GM21576 (cell line): Measurements from ENCODE around the gene SHH.

Experiments used
- ATAC-seq: cut with Tn5 transposase; IDR thresholded peaks from one replicate; pipeline ENCODE4 v1.9.1; 2021; ENCODE audit warnings: mild to moderate bottlenecking, moderate library complexity; ENCODE audit not compliant: unreplicated experiment

SHH gene

DNA sequence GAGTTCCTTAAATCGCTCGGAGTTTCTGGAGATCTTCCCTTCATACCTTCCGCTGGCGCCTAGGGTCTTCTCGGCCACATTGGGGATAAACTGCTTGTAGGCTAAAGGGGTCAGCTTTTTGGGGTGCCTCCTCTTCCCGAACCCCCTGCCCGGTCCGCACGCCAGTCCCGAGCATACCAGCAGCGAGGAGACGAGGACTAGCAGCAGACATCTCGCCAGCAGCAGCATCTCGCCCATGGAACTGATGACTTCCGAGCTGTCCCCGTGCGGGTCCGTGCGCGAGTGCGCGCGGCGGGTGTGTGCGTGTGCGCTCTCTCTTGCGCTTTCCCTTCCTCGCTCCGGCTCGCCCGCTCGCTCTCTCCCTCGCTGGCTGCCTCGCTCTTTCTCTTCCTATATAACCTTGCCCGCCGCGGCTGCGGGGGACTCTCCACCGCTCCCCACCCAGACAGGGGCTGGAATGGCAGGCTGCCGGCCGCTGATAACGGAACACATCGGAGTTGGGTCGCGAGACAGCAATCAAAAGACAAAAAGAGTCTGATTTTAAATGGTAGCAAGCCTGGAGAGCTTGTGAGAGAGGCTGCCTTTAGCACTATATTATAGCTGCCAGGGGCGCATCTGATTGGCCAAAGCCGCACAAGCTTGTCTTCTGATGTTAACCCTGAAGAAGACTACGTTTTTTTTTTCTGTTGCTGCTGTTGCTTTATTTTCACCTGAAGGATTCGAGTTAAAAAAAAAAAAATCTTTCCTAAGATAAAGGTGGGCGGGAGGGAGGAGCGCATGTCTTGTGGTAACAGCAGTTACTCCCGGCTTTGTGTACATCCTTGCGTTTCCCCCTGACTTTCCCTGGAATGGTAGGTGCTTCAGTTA, at the start of gene SHH:
Gene SHH (minus strand): TSS at position 569 of the 867 bp plus-strand sequence. CDS start 341 bp downstream, at position 228.
- ATAC-seq: no peak

DNA sequence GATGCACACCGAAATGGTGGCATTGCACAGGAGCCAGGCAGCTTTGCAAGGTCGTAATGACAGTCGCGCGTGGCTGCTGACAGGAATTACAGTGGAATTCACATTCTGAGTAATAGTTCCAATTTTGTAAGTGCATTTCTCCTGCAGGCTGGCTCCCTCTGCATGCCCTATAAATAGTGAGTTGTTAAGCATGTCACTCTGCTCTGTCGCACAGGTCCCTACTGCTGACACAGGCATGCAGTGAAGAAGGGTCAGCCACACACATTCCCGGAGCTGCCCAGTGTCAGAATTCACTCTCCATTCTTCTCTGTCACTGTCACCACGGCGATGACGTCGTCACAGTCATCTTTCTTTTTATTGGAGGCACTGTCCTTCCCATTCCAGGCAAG, 49.2 kb upstream of the SHH start:
- no peak for ATAC-seq

DNA sequence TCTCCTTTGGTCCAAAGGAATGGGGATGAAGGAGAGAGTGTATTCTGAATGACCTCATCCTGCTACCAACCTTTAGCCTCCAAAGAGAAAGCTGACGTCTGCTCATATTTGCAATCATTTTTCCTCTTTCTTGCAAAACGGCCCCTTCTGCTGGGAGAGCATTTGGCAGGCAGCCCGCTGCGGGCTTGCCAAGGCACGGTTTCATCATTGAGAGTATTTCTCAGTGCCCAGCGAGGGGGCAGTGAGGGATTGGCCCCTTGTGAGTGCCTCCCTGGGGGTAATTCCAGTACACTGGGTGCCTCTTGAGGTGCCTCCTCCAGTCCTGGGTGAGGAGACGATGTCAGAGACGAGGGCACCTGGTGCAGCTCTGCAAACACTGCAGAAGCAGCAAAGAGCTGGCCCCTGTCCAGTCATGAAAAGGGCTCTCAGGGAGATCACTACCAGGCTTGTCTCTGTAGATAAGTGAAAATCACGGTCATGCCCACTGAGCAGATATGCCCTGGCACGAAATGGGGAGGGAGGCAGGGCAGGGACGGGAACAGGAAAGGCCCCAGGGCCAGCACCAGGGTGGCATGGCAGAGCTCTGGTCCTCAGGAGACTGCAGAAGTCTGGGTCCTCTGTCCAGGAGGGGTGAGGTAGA, 48.7 kb upstream of the SHH start:
- ATAC-seq: no peak

DNA sequence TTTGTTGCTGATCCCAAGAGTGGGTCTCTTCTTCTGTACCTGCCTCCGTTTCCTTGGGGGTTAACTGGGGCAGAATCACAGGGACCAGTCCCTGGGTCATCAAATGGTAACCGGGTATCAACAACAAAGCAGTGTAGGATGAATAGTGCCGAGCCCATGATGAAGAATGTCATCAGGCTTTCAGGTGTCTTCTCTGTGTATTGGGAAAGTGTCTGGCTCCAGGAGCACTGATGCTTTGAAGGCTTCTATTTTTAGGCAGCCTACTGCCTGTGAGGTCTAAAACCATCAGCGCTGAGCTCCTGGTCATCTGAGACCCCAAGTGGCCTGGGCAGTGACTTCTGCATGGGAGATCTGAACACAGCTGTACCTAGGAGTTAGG, 48.2 kb upstream of the SHH start:
- ATAC-seq: no peak

DNA sequence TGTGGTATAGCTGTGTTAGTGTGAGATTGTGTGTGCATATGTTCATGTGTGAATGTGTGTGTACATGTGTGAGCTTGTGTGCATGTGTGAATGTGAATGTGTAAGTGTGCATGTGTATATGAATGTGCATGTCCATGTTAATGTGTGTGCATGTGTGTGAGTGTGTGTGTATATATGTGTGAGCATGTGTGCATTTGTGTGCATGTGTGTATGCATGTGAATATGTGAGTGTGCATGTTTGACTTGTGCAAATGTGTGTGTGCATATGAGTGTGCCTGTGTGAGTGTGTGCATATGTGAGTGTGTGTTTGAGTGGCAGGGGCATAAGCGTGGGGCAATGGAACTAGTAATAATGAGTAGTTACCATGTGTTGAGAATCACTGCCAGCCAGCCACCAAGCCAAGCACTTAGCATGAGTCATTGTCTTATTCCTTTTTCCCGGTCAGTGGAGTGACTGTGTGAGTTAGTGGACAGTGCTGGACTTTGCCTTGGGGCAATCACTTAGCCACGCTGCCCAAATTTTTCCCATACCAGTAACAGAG, 46.3 kb upstream of the SHH start:
- no peak for ATAC-seq

DNA sequence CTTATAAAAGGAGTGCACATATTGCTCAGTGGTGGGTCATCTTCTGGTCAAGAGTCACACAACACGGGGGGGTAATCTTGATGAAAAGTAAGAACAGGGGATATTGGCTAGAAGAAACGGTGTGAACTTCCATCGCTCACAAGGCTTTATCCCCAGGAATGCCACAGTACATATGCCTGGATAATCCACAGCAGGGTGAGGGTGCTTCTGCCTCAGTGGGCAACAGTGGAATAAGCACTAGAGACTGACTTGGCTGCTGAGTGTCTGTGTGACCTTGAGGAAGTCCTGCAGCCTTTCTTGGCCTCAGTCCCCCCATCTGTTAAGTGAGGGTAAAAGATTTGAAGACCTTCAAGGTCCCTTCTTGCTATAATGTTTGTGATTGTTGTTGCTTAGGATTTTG, 44.9 kb upstream of the SHH start:
- no peak for ATAC-seq

DNA sequence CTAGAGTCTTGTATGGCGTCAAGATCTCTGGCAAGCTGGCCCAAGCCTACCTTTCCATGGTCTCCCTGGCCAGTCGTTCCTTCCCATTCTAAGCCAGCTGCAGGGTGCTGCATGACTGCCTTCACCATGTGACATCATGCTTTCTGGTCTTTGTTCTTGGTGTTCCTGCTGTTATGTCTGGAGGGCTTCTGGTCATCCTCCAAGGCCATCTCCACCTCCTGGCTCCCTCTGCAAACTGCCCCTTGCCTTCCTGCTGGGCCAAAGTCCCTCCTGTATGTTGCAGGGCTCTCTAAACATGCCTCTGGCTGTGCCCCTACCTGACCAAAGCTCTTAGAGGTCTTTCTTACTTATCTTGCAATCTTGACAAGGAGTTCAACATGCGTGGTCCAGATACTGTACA, 44.4 kb upstream of the SHH start:
- ATAC-seq: no peak

DNA sequence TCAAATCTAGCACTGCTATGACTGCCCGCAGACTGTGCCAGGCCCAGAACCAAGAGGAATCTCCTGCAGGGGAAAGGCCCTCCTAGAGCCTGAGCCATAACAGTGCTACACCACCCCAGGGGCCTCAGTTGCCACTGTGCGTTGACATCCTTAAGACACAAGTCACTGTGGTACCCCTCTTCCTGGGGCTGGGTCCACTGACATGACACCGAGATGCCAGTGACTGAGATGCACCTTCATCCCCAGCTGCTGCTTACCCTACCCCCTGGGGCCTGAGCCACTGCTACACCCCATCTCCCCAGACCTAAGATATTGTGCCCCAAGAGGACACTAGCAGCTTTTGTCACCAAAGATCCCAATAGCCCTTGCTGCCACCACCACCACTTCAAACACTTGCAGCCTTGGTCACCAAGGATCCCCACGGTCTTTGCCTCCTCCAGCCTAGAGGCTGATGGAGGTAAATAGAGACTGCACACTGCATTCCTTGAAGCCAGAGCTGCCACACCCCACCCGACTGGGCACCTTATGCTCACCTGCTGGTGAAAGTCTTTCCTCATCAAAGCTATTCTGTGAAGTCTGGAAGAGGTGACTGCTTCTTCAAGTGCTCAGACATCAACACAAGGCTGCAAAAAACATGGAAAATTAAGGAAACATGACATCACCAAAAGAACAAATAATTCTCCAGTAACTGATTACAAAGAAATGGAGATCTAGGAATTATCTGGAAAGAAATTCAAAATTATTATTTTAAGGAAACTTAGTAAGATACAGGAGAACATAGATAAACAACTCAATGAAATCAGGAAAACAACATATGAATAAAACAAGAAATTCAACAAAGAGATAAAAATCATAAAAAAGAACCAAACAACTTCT, 40.4 kb upstream of the SHH start:
- no peak for ATAC-seq

DNA sequence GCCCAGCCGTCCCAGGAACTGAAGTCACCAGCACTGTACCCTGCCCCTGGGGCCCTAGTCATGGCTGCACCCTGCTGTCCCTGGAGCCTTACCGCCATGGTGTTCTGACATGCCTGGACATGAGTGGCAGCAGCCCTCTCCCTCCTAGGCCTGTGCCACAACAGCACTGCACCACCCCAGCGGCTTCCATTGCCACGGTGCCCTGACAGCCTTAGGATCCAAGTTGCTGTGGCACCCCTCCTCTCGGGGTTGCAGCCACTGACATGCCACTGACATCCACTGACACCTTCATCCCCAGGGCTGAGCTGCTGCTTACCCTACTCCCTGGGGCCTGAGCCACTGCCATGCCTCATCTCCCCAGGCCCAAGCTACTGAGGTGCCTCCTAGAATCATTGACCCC, 39.6 kb upstream of the SHH start:
- no peak for ATAC-seq

DNA sequence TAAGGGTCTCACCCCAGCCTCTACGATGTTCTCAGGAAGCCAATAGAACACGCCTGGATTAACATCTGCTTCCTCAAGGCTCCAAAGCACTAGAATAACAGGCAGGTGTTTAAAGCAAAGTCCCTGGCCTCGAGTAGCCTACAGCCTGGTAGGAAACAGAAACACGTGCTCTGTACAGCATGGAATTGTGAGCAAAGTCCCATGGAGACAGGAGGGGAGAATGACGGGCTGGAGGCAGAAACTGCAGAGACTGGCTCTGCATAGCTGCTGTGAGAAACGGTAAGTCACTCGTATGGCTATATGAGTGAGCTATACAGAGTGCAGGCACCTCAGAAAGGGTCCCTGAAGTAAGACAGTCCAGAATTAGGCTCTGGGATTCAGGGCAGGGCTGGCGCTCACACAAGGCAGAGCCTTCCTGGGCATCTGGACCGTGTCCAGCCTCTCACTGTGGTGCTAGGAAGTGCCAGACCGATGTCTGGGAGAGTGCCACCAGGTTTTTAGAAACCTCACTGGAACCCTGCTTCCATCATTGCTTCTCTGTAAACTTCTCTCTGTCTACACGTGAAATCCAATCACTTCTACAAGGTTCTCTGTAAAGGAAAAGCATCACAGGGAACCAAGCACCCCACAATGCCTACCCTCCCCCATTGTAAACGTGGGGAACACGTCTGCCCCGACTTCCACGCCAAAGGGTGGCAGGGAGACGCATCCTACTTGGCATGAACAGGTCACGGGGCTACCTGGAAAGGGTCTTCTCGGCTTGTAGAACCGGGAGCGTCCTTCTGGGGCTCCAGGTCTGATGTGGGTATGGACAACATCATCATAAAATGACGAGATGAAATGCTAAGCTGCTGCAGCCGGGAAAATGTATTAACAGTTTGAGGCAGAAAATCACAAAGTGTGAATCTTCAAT, 38.8 kb upstream of the SHH start:
- ATAC-seq: no peak

DNA sequence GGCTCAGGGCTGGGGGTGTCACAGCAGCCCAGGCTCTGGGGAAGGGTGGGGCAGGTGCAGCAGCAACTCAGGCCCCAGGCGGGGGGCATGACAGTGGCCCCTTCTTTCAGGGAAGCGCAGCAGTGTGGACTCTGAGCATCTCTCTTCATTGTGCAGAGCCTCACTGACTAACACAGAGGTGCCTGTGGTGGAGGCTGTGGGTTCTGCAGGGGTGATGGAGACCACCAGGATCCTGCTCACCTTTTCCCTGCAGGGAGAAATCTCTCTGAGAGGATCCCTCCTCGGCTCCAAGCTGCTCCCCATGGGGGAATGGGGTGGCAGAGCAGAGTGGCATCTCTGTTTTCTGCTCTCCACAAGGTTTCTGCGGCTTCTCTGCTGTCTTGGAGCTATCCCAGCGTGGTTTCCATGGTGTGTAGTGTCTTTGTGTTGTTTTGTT, 37.8 kb upstream of the SHH start:
- no peak for ATAC-seq

DNA sequence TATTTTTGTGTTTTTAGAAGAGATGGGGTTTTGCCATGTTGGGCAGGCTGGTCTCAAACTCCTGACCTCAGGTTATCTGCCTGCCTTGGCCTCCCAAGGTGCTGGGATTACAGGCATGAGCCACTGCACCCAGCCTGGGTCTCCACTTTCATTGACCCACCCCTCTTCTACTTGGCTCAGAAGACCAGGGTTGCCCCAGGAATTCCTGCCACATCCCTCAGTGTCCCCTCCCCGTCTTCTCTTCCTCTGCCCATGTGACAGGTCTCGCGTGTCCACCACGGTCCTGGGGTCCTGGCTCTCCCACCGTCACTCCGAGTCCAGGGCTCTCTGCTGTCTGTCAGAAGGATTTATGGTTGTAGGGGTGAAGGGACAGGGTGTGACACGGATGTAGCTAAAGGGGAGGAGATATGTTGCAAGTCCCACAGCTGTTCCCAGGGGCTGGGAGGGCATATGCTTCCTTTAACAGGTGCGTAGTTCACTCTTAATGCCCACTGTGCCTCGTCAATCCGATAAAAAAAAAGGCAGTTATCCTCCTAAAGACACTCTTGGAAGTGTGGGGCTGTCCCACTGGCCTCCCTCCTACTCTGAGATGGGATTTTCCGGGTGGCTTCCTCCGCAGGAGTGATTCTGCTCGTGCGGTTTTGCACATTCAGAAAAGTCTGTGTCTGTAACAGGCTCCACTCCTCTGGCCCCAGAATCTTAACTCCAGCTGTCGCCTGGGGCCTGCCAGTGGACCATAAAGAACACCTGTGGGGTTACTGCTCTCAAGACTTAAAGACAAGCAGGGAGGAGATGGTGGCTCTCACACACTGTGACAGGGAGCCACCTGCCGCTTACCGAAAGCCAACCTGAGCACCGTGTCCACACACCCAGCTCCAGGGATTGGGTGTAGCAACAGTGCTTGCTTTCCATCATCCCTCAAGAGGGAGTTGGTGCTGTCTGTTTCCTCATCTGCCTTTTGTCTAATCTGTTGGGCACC, 36.7 kb upstream of the SHH start:
- ATAC-seq: no peak

DNA sequence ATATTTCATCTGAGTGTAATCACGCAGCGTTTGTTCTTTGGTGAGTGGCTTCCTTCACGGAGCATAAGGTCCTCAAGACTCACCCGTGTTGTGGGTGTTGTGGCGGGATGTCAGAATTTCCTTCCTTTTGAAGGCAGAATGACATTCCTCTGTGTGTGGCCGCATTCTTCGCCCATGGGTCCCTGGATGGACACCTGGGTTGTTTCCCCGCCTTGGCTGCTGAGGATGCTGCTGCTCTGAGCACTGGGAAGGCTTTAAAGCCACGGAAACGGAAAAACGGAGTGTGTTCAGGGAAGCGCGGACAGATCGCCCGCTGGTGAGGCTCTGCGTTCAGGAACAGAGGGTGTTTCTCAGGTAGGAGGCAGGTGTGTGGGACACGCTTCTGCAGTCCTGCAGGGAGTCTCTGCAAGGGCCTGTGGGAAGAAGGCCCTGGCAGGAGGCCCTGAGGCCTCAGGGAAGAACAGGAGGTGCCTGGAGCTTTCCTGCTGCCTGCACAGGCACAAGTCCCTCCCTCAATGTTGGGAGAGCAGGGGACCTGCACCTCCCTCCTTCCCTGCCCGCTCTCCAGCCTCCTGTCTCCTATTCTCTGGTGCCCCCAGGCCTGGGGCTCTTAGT, 35.7 kb upstream of the SHH start:
- ATAC-seq: no peak

DNA sequence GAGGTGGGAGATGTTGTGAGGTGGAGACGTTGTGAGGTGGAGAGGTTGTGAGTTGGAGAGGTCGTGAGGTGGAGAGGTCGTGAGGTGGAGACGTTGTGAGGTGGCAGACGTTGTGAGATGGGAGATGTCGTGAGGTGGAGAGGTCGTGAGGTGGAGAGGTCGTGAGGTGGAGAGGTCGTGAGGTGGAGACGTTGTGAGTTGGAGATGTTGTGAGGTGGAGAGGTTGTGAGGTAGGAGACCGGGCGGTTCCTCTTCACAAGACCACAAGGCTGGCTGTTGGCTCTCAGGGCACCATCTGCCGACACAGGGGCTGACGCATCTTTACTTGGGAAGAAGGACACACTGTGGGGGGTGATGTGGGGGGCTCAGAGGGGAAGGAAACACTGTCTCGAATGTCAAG, 34.7 kb upstream of the SHH start:
- ATAC-seq: no peak

DNA sequence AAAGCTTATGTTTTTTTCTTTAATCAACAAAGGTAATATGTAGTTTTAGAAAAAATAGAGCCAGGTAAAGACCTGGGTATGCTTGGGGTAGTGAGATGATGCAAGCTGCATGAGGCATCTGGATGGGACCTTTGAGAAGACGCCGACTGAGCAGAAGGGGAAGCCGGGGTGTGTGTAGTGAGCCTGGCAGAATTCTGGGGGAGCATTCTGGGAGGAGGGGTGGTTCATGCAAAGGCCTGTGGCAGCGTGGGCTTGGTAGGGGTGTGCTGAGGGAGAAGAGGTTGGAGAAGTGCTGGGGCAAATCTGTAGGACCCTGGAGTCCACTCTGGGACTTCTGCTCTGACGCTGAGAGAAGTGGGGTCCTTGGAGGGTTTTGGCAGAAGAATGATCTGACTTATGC, 33.9 kb upstream of the SHH start:
- ATAC-seq: no peak

DNA sequence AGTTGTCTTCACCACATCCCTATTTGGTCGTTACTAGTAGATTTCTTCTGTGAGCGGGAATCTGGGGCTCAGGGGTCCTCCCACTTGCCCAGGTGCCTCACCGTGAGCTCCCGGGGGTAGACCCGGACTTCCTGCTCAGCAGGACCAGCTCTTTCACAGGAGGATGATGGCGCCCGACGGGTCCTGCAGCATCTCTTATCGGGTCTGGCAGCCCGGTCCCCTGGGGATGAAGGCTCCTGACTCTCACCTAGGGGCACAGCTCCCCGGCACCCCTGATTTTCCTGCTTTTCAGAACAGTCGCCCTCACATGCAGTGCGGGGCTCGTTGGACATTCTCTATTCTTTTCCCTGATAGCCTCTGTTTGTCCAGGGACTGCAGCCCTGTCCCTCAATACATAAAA, 33.0 kb upstream of the SHH start:
- ATAC-seq: no peak

DNA sequence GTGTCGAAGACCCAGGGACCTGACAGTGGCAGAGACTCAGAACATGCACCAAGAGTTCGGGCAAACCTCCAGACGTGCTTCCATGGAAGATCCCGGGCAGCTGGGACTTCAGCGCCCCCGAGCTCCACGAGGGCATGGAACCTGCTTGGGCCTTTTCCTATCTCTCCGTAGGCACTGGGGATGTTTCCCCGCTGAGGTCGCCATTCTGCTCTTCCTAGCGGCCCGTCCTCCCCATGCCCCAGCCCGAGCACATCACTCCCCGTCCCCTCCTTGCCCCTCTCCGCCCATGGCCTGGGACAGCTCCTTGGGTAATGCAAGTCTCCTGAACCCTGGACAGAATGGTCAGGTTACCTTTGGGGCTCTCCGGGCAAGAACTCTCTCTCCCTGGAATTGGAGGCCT, 32.3 kb upstream of the SHH start:
- no peak for ATAC-seq

DNA sequence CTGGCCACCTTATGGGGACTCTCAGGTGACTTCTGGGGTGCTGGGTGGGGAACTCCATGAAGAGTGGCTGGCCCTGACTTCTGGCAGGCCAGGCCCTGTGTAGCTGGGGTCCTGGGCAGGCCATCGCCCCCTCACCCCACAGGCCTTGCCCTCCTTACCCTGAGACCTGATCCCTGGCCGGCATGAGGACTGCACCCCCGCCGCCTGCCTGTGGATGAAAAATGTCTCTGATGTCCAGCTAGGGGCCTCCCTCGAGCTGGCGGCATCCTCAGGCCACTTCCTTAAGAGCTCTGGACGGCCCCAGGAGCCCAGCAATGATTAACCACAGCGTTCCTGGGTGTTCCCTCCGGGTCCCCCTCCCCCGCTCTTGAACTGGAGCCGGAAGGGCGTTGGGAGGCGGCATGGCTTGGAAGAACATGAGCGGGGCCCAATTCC, 31.8 kb upstream of the SHH start:
- ATAC-seq: no peak
